ENCODE data around the gene ZBTB2. TPM values are rescaled to one million over a fixed set of nuclear protein-coding genes. Genes with fewer than 3 reads are reported as not detected.

ZBTB2 gene
- total RNA-seq, 4 donors from 2014 or later, result 2.4 to 9.6 (median 7.6) TPM

- intact Hi-C loops (cut with DNase I; ENCODE audit: low total_unique reads), result loop anchor here (5.0 kb wide), 1 partner anchor 310 kb away; no protein-coding TSS in a partner anchor
- DNase-seq, result no peak
- Histone ChIP-seq H3K4me1 (peaks cover 14 to 23% (median 22%) of the 10 kb centered on the region in 4 donors), H3K27me3 (peaks cover 26% of the 10 kb centered on the region), H3K9me3 (no peaks in the 10 kb centered on the region), H3K4me3 (no peak overlapping the region), H3K36me3 (no peaks in the 10 kb centered on the region), H3K27ac (peak overlapping the region in 3 of 4 donors; percentile 41 to 78 (median 68))
- WGBS, 2 donors (ENCODE audit: low coverage in 1 of 2), result 61 to 65% methylated on average over 3 to 4 of the region's 4 CpGs
- in situ Hi-C loops (cut with MboI; ENCODE audit: low pct_ligation_motif_present in 1 of 4, low pct_unique_long_range_greater_than_20kb in 1 of 4, low sequenced_read_pairs in 3 of 4), result loop anchor here in 2 of 4 donors (10.0 to 25.0 kb wide), 2 partner anchors 312 to 915 kb away; no protein-coding TSS in a partner anchor
- TF ChIP-seq POLR2AphosphoS5 (IDR thresholded peaks at IDR 0.05) (no peak), EP300 (IDR thresholded peaks at IDR 0.05; ENCODE audit: low read depth) (no peak), CTCF (IDR thresholded peaks at IDR 0.05) (no peak), POLR2A (IDR thresholded peaks at IDR 0.05) (no peak)
Measured at GRCh38 chr6:151327101-151327500, 64.3 kb downstream of the ZBTB2 start.

DNA sequence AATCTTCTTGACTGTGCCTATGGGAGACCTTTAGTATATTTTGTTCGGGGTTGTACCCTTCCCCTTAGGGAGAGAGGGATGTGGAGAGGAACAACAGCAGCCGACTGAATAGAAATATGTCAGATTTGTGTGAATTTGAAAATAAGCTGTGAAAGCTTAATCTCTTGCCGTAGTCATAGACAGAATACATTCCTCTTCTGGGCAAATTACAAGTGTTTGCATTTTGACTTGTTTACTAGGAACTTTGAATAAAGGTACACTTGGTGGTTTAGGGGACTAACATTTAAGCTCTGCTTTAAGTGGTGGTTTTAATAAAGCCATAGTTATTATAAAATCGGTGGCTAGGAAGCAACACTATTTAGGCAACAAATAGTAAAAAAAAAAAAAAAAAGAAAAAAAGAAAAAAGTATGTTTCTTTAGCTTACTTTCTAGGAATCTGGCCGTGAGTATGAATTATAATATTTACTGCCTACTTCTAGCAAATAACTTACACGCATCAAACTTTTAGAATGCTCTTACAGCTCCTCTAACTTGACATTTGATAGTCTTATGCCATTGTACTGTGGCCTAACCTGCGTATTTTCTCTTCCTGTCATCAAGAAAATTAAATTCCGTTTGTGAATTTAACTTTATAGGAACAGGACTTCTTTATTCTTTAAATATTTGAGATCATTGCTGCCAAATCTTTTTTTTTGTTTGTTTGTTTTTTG is 65.1 kb downstream of the ZBTB2 start:
- Histone ChIP-seq H3K9me3 (no peaks in the 10 kb centered on the region), H3K27ac (peak overlapping the region; percentile 68 to 85 (median 74)), H3K4me3 (peak overlapping the region in 3 of 4 donors; percentile 33 to 56 (median 43)), H3K27me3 (peaks cover 26% of the 10 kb centered on the region), H3K36me3 (no peaks in the 10 kb centered on the region), H3K4me1 (peaks cover 14 to 23% (median 22%) of the 10 kb centered on the region in 4 donors)
- 49 to 51% methylated on average over 8 of the region's 8 CpGs for WGBS, 2 donors (ENCODE audit: low coverage in 1 of 2)
- intact Hi-C loops (cut with DNase I; ENCODE audit: low total_unique reads), result loop anchor here (5.0 kb wide), 1 partner anchor 309 kb away; no protein-coding TSS in a partner anchor
- TF ChIP-seq POLR2AphosphoS5 (IDR thresholded peaks at IDR 0.05) (no peak), POLR2A (IDR thresholded peaks at IDR 0.05) (no peak), EP300 (IDR thresholded peaks at IDR 0.05; ENCODE audit: low read depth) (no peak), CTCF (IDR thresholded peaks at IDR 0.05) (no peak)
- in situ Hi-C loops (cut with MboI; ENCODE audit: low pct_ligation_motif_present in 1 of 4, low pct_unique_long_range_greater_than_20kb in 1 of 4, low sequenced_read_pairs in 3 of 4), result loop anchor here in 2 of 4 donors (10.0 to 25.0 kb wide), 2 partner anchors 311 to 914 kb away; no protein-coding TSS in a partner anchor
- DNase-seq, result no peak

DNA sequence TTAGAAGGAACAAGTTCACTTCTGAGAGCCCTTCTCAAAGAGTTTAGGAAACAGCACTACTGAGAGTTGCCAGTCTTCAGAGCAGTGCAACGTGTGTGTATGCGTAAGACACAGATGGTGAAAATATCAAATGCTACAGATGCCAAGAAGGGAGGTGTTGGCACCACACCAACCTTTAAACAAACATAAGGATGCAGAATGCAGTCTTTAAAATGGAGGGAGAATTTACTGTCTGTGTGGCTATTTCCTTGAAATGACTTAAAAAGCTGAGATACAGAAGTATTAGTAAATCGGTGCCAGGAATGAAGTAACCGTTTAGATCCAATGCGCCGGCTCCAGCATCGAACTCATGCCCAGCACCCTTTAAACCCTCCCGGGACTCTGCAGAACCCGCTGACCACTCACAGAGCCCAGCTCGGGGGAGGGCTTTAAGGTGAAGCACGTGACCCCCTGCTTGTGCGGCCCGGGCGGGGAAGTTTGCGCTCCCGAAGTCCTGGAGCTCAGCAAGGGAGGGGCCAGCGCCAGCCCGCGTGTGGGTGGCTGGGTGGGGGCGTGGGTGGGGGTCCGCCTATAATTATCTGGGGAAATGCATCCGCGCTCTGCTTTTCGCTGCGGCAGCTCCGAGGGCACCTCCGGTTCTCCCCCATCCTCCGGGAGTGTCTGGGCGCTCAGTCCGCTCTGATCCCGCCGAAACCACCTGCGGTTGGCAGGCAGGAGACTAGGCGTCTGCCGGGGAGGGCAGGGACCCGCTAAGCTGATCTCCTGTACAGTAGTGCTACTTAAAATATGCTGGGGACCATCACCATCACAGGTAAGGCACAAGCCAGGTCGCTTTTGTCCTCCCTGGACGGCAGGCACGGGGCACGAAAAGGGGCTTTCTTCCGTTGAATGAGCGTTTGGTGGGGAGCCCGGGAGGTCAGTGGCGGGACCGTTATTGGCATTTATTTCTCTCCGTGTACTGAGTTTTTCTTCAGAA is 66.0 kb downstream of the ZBTB2 start:
- WGBS, 2 donors (ENCODE audit: low coverage in 1 of 2), result 0 to 3% methylated on average over 4 to 38 of the region's 46 CpGs
- Histone ChIP-seq H3K4me3 (peak overlapping the region; percentile 25 to 56 (median 38)), H3K27me3 (peaks cover 26% of the 10 kb centered on the region), H3K4me1 (peaks cover 13 to 22% (median 22%) of the 10 kb centered on the region in 4 donors), H3K27ac (peak overlapping the region; percentile 68 to 85 (median 74)), H3K9me3 (no peaks in the 10 kb centered on the region), H3K36me3 (no peaks in the 10 kb centered on the region)
- no peak for TF ChIP-seq CTCF (IDR thresholded peaks at IDR 0.05)
- TF ChIP-seq POLR2AphosphoS5 (IDR thresholded peaks at IDR 0.05), result peak in 1 of 3 donors; percentile 19
- TF ChIP-seq EP300 (IDR thresholded peaks at IDR 0.05; ENCODE audit: low read depth), result no peak
- DNase-seq, result peak; percentile 45
- intact Hi-C loops (cut with DNase I; ENCODE audit: low total_unique reads) (loop anchor here (5.0 kb wide), 1 partner anchor 308 kb away; no protein-coding TSS in a partner anchor), in situ Hi-C loops (cut with MboI; ENCODE audit: low pct_ligation_motif_present in 1 of 4, low pct_unique_long_range_greater_than_20kb in 1 of 4, low sequenced_read_pairs in 3 of 4) (loop anchor here in 2 of 4 donors (10.0 to 25.0 kb wide), 2 partner anchors 311 to 913 kb away; no protein-coding TSS in a partner anchor)

All from transverse colon (tissue), 4 donors.